ENCODE measurements around the gene CTDSPL.

CTDSPL gene

GRCh38 chr3:37991109-37991508 is 129.4 kb downstream of the CTDSPL start:
- no peak for FAIRE-seq

- FAIRE-seq, result no peak
Measured at GRCh38 chr3:37991823-37992222, 130.1 kb downstream of the CTDSPL start.

GRCh38 chr3:37992271-37993066 is 130.8 kb downstream of the CTDSPL start:
- no peak for FAIRE-seq

GRCh38 chr3:37993067-37993455 is 131.4 kb downstream of the CTDSPL start:
- no peak for FAIRE-seq

GRCh38 chr3:37993460-37993819 is 131.8 kb downstream of the CTDSPL start:
- no peak for FAIRE-seq

GRCh38 chr3:37993820-37994638 is 132.3 kb downstream of the CTDSPL start:
- no peak for FAIRE-seq

GRCh38 chr3:37994639-37994972 is 132.9 kb downstream of the CTDSPL start:
- FAIRE-seq, result no peak

- FAIRE-seq, result no peak
Measured at GRCh38 chr3:37995652-37996641, 134.3 kb downstream of the CTDSPL start.

GRCh38 chr3:37996785-37997301 is 135.2 kb downstream of the CTDSPL start:
- FAIRE-seq, result no peak

GRCh38 chr3:37997342-37997741 is 135.7 kb downstream of the CTDSPL start:
- FAIRE-seq, result no peak

- FAIRE-seq, result no peak
Measured at GRCh38 chr3:37997791-37998370, 136.2 kb downstream of the CTDSPL start.

GRCh38 chr3:37999836-38000235 is 138.2 kb downstream of the CTDSPL start:
- FAIRE-seq, result no peak

GRCh38 chr3:38000242-38000916 is 138.7 kb downstream of the CTDSPL start:
- no peak for FAIRE-seq

GRCh38 chr3:38000965-38001455 is 139.3 kb downstream of the CTDSPL start:
- no peak for FAIRE-seq

GRCh38 chr3:38001456-38002081 is 139.9 kb downstream of the CTDSPL start:
- no peak for FAIRE-seq

GRCh38 chr3:38002291-38002876 is 140.7 kb downstream of the CTDSPL start:
- no peak for FAIRE-seq

GRCh38 chr3:38002940-38003339 is 141.3 kb downstream of the CTDSPL start:
- FAIRE-seq, result no peak

GRCh38 chr3:38003371-38003816 is 141.7 kb downstream of the CTDSPL start:
- FAIRE-seq, result no peak

GRCh38 chr3:38003817-38004414 is 142.2 kb downstream of the CTDSPL start:
- no peak for FAIRE-seq

- FAIRE-seq, result no peak
Measured at GRCh38 chr3:38004415-38005075, 142.9 kb downstream of the CTDSPL start.

Data from endometrium (tissue), 2 donors.